ENCODE data around the gene CHRM2. TPM values are rescaled to one million over a fixed set of nuclear protein-coding genes. Genes with fewer than 3 reads are reported as not detected.

CHRM2 gene
- total RNA-seq, 4 donors from 2014 or later, result not detected

GRCh38 chr7:137025469-137026175, 157.2 kb downstream of the CHRM2 start:
- DNase-seq (ENCODE audit: low spot score in 2 of 2), result no peak
- H3K9me3 ChIP-seq, result no peaks in the 10 kb centered on the region
- H3K36me3 ChIP-seq, result no peaks in the 10 kb centered on the region
- H3K27ac ChIP-seq, result no peak overlapping the region
- H3K4me1 ChIP-seq, result no peaks in the 10 kb centered on the region
- WGBS, 2 donors, result 74 to 92% methylated on average over 4 of the region's 4 CpGs
- H3K27me3 ChIP-seq, result no peaks in the 10 kb centered on the region
- H3K4me3 ChIP-seq, result no peak overlapping the region
- no peak for TF ChIP-seq CTCF (IDR thresholded peaks at IDR 0.05)
- TF ChIP-seq POLR2A (IDR thresholded peaks at IDR 0.05), result no peak
- TF ChIP-seq EP300 (IDR thresholded peaks at IDR 0.05), result no peak

- TF ChIP-seq CTCF (IDR thresholded peaks at IDR 0.05) (no peak), EP300 (IDR thresholded peaks at IDR 0.05) (no peak), POLR2A (IDR thresholded peaks at IDR 0.05) (no peak)
- Histone ChIP-seq H3K4me1 (no peaks in the 10 kb centered on the region), H3K27ac (no peak overlapping the region), H3K27me3 (no peaks in the 10 kb centered on the region), H3K4me3 (no peak overlapping the region), H3K9me3 (no peaks in the 10 kb centered on the region), H3K36me3 (no peaks in the 10 kb centered on the region)
- no peak for DNase-seq (ENCODE audit: low spot score in 2 of 2)
- WGBS, 2 donors, result 81 to 95% methylated on average over 1 of the region's 1 CpG
These were observed 157.7 kb downstream of the CHRM2 start for GRCh38 chr7:137026176-137026500.

- Histone ChIP-seq H3K9me3 (no peaks in the 10 kb centered on the region), H3K36me3 (no peaks in the 10 kb centered on the region), H3K27me3 (no peaks in the 10 kb centered on the region), H3K27ac (no peak overlapping the region), H3K4me3 (no peak overlapping the region), H3K4me1 (no peaks in the 10 kb centered on the region)
- DNase-seq (ENCODE audit: low spot score in 2 of 2), result no peak
- TF ChIP-seq POLR2A (IDR thresholded peaks at IDR 0.05) (no peak), CTCF (IDR thresholded peaks at IDR 0.05) (no peak), EP300 (IDR thresholded peaks at IDR 0.05) (no peak)
- WGBS, 2 donors, result 85 to 86% methylated on average over 4 of the region's 4 CpGs
These were observed 164.0 kb downstream of the CHRM2 start for GRCh38 chr7:137032436-137032835.

- H3K36me3 ChIP-seq, result no peaks in the 10 kb centered on the region
- no peak overlapping the region for H3K4me3 ChIP-seq
- no peak for DNase-seq (ENCODE audit: low spot score in 2 of 2)
- H3K4me1 ChIP-seq, result no peaks in the 10 kb centered on the region
- no peak overlapping the region for H3K27ac ChIP-seq
- TF ChIP-seq POLR2A (IDR thresholded peaks at IDR 0.05) (no peak), EP300 (IDR thresholded peaks at IDR 0.05) (no peak), CTCF (IDR thresholded peaks at IDR 0.05) (no peak)
- H3K27me3 ChIP-seq, result no peaks in the 10 kb centered on the region
- no peaks in the 10 kb centered on the region for H3K9me3 ChIP-seq
- 76 to 79% methylated on average over 2 of the region's 2 CpGs for WGBS, 2 donors
These were observed 168.3 kb downstream of the CHRM2 start for GRCh38 chr7:137036768-137037167.

GRCh38 chr7:137038706-137039105, 170.3 kb downstream of the CHRM2 start:
- TF ChIP-seq POLR2A (IDR thresholded peaks at IDR 0.05) (no peak), EP300 (IDR thresholded peaks at IDR 0.05) (no peak), CTCF (IDR thresholded peaks at IDR 0.05) (no peak)
- no peak for DNase-seq (ENCODE audit: low spot score in 2 of 2)
- H3K27me3 ChIP-seq, result no peaks in the 10 kb centered on the region
- H3K27ac ChIP-seq, result no peak overlapping the region
- no peaks in the 10 kb centered on the region for H3K9me3 ChIP-seq
- 62 to 65% methylated on average over 2 of the region's 2 CpGs for WGBS, 2 donors
- no peak overlapping the region for H3K4me3 ChIP-seq
- no peaks in the 10 kb centered on the region for H3K36me3 ChIP-seq
- H3K4me1 ChIP-seq, result no peaks in the 10 kb centered on the region

All from tibial nerve (tissue), 4 donors.